NCI-H187 (cell line): ENCODE data around the gene HTR1A.
A peak's percentile ranks its signal among the peaks of the same experiment; 100 is the strongest.

Source experiments
- DNase-seq, 2 experiments: peaks; one replicate each; lab custom pipeline; 2025; lab: John Stamatoyannopoulos, UW

HTR1A gene

DNA sequence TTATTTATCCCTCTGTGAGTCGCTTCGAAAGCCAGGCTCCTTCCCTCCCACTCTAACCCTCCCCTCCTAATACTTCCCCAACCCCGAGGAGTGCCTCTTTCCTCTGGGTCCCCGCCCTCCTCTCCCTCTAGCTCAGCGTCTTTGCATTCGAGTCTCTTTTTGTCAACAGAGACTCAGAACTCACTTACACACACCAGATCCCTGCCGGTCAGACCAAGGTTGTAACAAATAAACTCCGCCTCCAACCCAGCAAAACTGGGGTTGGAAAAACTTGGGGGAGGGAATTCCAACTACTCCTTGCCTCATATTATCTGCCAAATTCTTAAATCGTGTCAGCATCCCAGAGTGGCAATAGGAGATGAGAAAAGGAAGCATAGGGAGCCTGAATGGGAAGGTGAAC, at the start of gene HTR1A:
Gene HTR1A (minus strand): TSS at position 167 of the 400 bp plus-strand sequence. CDS start 726 bp downstream, outside the sequence.
- DNase-seq, result no peak

DNA sequence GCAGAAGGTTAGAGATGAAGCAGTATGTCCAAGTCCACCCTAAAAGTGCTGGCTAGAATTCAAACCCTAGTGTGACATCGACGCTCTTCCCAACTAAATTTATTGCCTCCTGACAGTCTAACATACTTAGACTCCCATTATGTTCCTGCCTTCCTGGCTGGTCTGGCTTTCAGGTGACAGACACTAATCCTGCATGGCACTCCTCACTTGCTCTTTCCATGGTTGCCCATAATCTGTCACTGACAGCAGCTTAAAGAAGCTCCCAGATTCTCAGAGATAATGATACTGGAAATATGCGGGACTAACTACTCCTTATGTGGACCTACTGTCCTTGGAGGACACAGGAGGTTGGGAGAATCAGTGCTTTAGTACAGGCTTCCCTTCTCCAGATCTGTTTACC, 41.7 kb upstream of the HTR1A start:
- DNase-seq, result no peak

DNA sequence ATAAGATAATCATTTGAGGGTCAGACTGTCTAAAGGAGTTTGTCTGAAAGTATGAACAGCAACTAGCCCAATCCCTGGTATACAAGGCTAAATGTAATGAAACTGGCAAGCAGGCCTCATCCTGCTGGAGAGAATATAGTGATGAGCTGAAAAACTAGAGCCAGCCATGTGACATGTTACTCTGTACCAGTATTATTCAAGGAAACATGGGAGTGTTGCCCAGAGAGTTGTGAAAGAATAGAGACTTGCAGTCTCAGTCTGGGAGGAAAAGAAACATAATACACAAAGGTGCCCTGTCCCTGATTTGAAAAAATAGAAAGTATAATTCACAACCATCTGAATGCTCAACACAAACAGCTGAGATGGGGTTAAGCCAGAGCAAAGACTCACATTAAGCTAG, 37.9 kb upstream of the HTR1A start:
- DNase-seq, result no peak

DNA sequence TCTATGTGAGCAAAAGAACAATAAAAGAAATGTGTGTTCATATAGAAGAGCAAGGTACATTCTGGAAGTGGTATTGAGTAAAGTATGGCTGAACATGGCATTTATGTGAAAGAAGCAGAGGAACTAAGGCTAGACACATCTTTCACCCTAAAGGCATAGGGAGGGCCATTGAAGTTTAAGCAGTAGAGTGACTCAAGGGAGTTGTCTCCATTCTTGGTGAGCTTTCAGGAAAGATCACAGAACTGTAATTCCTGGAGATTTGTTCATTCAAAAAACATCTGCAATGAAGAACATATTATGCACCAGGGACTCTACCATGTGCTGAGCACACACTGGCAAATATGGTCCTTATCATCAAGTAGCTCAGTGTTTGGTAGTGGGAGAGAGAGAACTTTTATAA, 24.8 kb upstream of the HTR1A start:
- DNase-seq, result no peak

DNA sequence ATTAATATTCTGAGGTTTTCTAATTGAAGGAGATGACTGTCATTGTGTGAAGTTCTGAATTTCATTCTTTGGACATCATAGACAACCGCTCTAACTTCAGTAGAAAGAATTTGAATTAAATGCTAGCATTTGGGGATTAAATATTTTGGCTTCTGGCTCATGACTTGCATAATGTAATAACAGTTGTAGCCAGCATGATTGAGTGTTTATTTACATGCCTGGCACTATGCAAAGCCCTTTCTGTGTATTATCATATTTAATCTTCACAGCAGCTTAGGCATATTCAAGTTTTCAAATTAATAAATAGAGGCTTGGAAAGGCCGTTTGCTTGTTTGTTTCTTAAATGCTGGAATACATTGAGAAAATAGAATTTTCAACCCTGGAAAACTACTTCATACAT, 19.6 kb upstream of the HTR1A start:
- no peak for DNase-seq

DNA sequence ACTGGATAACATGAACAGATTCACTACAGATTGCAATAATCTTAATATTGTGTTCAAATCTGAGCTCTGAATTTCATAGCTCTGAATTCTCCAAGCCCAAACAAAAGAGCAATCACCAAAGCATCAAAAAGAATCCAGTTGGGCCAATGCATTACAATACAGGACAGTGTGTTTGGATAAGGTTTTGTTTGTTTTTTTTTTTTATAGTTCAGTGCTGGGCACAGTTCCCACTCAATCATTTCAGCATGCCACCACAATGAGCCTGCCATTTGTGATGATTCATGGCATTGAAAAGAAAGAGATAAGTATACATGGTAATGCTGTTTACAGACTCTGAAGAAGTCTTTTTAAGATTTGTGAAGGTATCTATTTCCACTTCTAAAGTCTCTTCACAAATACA, 1.7 kb upstream of the HTR1A start:
- DNase-seq, result no peak

DNA sequence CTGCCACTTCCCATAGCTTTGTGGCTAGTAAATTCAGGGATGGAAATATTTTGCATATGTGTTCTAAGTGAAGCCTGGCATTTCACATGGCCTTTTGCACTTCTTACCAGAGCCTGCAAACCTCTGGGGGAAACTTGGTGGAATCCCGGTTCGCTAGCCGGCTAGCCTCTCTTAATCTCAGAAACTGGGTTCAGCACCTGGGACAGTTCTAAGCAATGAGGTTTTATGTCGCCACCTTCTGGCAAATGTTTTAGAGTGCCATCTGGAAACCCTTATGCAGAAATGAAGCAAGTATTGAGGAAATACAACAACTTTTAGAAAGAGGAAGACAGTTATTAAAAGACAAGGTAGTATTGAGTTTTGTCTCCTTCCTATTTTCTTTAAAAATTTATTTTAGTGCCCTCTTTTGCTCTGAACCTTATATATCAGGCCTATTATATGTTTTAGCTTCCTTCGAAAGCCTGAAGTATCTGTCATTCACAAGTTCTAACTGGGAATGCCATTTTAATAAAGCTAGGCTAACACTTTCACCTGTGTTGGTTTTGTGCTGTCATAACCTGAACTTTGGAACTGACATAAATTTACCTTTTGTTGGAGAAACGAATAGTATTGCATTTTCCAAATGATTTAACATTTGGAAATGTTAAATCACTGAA, 963 bp upstream of the HTR1A start:
- DNase-seq, result peak; percentile 51

DNA sequence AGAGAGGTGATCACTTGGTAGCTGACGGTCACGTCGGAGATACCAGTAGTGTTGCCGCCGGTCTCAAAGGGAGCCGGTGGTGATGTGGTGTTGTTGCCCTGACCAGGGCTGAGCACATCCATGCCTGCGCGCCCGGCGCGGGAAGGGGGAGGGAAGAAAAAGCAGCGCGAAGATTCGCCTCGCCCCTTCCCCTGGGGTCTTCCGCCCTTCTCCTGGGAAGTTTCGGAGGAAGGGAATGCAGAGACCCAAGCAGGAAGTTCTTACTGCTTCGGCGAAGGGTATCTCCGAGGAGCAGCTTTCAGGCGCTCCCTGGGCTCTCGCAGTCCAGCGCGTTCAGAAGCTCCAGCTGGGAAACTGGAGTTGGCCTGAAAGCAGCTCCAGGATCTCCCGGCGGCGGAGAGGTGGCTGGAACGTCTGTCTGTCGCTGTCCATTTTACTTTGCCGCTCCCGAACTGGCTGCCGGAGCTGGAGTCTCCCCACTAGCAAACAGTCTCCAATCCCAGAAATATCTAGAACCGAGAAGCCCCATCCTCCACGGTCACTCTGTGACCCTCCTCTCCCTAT, 565 bp downstream of the HTR1A start:
- DNase-seq, result no peak

DNA sequence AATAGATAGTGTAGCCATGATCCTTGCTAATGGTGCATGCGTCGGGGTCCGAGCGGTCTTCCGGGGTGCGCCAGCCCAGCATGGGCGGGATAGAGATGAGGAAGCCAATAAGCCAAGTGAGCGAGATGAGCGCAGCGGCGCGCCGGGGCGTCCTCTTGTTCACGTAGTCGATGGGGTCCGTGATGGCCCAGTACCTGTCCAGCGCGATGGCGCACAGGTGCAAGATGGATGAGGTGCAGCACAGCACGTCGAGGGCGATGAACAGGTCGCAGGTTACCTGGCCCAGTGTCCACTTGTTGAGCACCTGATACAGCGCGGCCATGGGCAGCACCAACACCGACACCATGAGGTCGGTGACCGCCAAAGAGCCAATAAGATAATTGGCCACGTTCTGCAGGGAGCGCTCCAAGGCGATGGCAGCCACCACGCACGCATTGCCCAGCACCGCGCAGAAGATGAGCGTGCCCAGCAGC, 1.1 kb downstream of the HTR1A start:
- DNase-seq, result no peak

DNA sequence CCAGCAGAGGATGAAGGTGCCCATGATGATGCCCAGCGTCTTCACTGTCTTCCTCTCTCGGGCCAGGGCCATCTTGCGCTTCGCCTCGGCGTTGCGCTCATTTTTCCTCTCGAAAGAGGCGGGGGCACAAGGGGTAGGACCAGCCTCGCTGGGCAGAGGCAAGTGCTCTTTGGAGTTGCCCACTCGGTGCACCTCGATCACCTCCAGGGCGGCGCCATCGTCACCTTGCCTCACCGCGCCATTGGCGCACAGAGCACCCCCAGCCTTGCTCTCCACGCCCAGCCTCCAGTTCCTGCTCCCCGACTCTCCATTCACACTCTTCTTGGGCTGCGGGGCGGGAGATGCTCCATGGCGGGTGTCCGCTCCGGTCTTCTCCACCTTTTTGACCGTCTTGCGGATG, 1.6 kb downstream of the HTR1A start:
- no peak for DNase-seq

DNA sequence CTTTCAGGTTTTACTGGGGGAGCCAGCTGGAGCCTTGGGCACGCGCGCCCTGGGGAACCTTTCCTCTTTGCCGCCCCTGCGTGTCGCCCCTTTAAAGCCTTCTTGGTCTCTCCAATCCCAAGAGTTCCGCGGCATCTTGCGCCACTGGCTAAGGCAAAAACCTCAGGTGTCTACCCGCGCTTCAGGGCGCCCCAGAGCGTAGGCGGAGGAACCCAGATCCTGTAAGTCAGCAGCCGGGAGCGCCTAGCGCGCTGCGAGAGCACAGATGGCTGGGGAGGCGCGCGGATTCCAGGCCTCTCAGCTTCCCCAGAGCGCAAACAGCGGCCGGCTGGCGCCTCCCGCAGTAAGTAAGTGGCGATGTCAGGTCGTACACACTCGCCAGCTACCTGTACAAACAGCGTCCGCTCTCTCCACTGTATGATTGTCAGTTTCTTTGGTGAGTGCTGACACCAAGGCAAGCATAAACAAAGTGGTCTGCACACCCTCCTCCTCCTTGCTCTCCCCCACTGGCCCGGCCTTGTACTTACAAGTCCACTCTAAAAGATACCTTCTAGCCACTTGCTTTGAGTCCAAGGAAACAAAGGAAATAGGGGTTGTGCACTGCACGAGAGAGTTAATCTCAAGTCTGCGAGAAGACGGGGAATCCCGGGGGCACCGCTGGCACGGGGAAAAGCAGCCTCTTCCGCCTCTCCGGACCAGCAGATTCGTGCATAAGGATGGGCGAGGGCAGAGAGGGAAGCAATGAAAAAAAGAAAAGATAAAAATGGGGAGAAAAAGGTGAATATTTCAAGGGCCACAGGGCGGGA, 2.9 kb downstream of the HTR1A start:
- peak; percentile 38 to 71 for DNase-seq

DNA sequence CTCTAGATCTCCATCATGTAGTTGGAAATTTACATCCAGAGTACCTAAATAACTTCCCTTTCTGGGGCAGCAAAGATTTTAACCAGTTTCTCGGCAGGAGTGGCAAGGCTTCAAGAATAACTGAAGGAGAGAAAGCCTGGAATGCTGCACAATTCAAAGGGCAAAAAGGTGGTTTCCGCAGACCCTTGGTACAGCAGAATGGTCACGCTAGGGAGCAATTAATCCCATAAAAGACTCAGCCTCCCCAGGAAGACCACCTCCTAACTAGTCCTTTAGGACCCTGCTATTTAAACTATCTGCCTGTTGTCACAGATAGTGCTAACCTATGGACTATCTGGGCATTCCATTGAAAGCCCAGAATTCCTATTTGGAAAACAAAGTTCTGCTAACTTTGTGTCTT, 3.6 kb downstream of the HTR1A start:
- no peak for DNase-seq

DNA sequence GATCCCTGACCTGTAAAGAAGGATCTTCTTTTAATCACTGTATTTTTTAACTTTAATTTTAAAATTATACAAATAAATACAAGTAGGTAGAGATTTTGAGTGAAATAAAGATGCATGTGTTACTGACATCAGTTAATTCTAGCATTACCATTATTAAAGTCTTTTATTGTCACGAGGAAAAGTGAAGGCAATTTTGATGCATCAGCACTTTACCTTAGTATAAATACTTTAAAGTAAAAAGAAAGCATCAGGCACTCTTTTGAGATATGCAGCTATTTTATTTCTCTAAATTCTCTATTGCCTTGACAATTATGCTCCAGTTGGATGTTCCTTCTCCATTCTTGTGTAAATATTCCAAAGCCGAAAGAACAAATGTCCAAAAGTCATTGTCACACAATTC, 4.6 kb downstream of the HTR1A start:
- no peak for DNase-seq

DNA sequence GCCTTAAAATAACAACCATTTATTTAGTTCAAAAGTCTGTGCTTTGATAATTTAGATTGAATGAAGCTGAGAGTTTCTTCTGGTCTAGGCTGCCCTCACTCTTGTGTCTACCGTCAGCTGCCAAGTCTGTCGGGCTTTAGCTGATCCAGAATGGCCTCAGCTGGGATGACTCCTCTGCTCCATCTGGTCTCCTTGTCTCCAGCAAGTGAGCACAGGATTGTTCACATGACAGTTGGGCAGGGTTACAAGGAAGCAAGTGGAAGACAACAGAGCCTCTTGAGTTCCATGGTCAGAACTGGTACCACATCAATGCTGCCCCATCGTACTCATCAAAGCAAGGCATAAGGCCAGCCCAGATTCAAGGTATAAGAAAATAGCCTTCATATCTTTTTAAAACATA, 9.0 kb downstream of the HTR1A start:
- no peak for DNase-seq

DNA sequence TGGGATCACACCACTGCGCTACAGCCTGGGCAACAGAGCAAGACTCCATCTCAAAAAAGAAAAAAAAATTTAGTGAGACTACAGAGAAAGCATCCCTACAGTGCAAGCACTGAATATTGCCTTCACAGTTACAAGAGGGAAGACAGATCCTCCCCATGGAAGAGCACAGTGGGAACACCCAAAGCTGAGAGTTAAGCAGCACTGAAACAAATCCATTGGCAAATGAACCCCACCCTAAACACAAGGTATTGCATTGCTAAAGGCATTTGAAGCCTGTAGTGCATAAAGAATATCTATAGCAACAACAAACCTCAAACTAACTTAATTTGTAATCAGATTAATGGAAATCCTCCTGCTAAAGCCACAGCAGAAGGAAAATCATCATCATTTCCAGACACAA, 27.1 kb downstream of the HTR1A start:
- no peak for DNase-seq

DNA sequence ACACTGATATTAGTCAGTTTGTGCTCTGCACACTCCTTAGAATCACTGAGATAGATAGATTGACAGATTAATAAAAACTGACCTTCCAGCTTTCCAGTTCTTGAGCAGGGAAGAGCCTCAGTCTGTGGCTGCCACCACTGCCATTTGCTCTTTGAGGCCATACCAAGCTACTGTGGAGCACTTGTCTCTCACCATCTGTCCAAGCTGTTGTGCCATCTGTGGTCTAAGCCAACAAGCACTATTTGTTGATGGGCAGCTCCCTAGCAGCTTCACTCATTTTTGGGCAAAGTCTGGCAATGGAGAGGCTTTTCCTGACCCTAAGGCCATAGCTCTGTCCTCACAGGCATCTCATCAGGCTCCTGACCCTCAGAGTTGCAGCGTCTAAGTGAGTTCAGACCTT, 30.4 kb downstream of the HTR1A start:
- no peak for DNase-seq

DNA sequence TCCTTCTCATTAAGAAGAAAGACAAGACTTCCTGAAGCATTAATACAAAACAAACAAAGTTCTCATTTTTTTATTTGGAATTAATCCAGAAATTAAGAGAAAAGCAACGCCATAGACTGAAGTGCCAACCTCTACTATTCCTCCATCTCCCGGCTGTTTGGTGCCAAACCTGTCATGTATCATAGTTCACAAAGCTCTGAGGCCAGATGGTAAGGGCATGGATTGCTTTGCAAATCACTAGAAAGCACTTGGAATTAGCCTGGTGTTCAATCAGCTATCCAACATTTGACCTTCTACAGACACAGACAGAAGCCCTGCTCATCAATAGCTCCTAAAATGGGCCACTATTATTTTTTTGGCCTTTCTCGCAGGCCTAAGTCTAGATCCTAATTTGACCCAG, 33.8 kb downstream of the HTR1A start:
- DNase-seq, result no peak

DNA sequence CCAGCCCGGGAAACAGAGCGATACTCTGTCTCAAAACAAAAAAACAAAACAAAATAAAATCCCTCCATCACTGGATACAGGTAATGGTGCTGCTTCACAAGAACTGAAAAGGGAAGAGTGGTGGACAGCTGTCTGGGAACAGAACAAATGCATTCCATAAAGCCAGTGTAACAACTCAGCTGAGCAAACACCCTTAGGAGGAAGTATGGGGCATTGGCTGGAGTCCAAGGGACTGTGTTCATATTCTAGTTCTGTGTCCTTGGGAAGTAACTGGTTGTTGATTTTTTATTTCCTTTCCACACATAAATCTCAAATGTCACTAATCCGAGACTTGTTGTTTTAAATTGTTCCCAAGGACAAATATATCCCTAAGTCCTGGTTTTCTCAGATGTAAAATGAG, 38.3 kb downstream of the HTR1A start:
- DNase-seq, result peak; percentile 38 to 39

DNA sequence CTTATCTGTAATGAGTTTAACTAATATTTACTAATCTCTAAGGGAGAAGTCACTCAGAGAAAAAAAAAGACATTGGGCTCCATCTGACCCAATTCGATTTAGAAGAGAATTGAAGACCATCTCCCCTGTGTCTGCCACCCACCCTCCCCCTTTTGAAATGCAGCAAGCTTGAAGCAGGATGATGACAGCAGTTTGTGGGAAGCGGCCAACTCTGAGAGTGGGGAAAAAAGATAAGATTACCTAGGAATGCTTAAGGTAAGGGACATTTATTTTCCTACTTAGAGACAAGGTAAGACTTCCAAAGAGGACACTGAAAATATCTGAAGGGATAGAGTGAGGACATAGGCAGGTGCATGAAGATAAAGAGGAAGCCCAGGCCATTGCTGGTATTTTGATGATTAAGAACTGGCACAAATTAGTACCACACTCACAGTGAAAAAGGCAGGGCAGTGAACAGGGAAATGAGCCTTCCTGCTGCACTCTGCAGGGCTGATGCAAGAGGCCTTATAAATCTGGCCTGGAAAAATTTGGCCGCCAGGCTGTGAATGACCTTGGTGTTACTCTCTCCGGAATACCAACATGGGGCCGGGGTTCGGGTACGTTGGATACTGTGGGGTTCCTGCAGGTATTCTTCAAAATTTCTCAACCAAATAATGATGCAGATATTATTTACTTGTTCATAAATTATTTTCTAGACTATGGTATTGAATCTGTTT, 42.3 kb downstream of the HTR1A start:
- no peak for DNase-seq

DNA sequence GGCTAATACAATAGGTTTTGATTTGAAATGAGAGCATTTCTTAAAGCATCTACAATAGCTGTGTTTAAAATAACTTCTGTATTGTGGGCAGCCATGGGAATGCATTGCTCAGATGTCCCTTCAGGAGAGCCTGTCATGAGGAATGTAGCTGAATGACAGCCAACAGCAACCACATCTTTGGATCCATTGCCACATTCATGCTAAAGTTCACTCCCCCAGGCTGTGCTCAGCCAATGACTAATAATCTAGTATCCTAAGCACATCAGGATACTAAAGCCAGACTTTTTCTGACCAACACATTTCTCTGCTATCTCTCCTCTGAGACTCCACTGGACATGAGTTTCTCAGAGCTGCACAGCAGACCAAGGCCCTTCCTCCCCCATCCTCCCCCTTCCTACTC, 45.5 kb downstream of the HTR1A start:
- DNase-seq, result no peak

DNA sequence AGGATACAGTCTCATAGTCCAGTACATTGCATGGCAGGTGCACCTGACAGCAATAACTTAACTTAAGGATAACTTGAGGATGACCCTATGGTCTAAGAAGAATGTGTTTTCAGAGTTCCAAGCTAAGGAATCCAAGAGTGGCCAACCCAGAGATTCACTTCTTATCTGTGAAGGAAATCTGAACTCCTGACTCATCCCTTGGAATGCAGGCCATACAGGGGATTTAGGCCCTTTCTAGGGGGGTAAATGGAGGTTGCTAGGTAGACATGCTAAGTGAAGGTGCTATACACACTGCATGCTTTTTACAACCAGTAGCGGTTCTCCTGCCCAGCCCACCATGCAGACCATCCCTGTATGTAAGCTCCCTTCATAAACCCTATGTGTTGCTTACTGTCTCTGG, 50.4 kb downstream of the HTR1A start:
- DNase-seq, result no peak
